SK-N-SH (cell line): ENCODE data around the gene FAM110A.

ENCODE experiments used
- CTCF ChIP-seq: fragments of 200-600 bp; sonication (generic); IDR thresholded peaks from 2 replicates; pipeline ENCODE4 v1.6.1; 2017; ENCODE audit warnings: antibody characterized with exemption, mild to moderate bottlenecking, moderate library complexity
- GABPA ChIP-seq: IDR thresholded peaks from 2 replicates; pipeline ENCODE4 v1.4.0; 2012; ENCODE audit warnings: low read depth, mild to moderate bottlenecking
- MXI1 ChIP-seq: IDR thresholded peaks from 2 replicates; pipeline ENCODE4 v1.6.1; 2012; ENCODE audit warnings: mild to moderate bottlenecking, low read depth, low read length, improper control_type of control experiment
- USF1 ChIP-seq: IDR thresholded peaks from 2 replicates; pipeline ENCODE4 v1.4.0; 2012; ENCODE audit warnings: low read depth, borderline replicate concordance
- YY1 ChIP-seq: IDR thresholded peaks from 2 replicates; pipeline ENCODE4 v1.4.0; 2012; ENCODE audit warnings: low read depth, mild to moderate bottlenecking

GRCh38 chr20:891058-891705, 57.7 kb downstream of the FAM110A start:
- TF ChIP-seq YY1 (no peak), CTCF (no peak), MXI1 (no peak), GABPA (no peak), USF1 (no peak)
